SK-N-MC (cell line): Measurements from ENCODE around the gene SSC5D.

ENCODE experiments used
- EZH2 ChIP-seq: fragments of 200-600 bp; sonication (generic); IDR thresholded peaks from one replicate; pipeline ENCODE4 v1.6.1; 2017; ENCODE audit warnings: antibody characterized with exemption
- POLR2AphosphoS5 ChIP-seq: IDR thresholded peaks from 2 replicates; pipeline ENCODE4 v1.6.1; 2012; ENCODE audit warnings: mild to moderate bottlenecking, low read depth, low read length, borderline replicate concordance

GRCh38 chr19:55525289-55526101, 37.3 kb downstream of the SSC5D start:
- TF ChIP-seq POLR2AphosphoS5 (no peak), EZH2 (no peak)
